Parathyroid adenoma (tissue), 2 donors: ENCODE data around the gene SLC4A9.
A peak's percentile ranks its signal among the peaks of the same experiment; 100 is the strongest.
"Not testable (repeated sequence)": the region's sequence is repeated elsewhere in the genome, so short reads cannot be mapped to it uniquely, and the experiment has no call there.

Experiments used
- H2AFZ ChIP-seq: fragments of 300-600 bp; sonication (generic); one replicate; pipeline ENCODE4 v1.7.0; 2017; ENCODE audit warnings: antibody characterized with exemption, mild to moderate bottlenecking
- H3K27ac ChIP-seq: fragments of 300-600 bp; sonication (generic); one replicate; pipeline ENCODE4 v1.7.0; 2017
- H3K27me3 ChIP-seq: fragments of 300-600 bp; sonication (generic); one replicate; pipeline ENCODE4 v1.7.0; 2017; ENCODE audit warnings: low read length; ENCODE audit not compliant: control insufficient read depth, insufficient read depth
- H3K36me3 ChIP-seq: fragments of 300-600 bp; sonication (generic); one replicate; pipeline ENCODE4 v1.7.0; 2017; ENCODE audit warnings: low read length; ENCODE audit not compliant: control insufficient read depth, insufficient read depth
- H3K4me1 ChIP-seq: fragments of 300-600 bp; sonication (generic); one replicate; pipeline ENCODE4 v1.7.0; 2017; ENCODE audit warnings: control low read depth
- H3K4me2 ChIP-seq: fragments of 300-600 bp; sonication (generic); one replicate; pipeline ENCODE4 v1.7.0; 2017; ENCODE audit warnings: low read length
- H3K4me3 ChIP-seq: fragments of 300-600 bp; sonication (generic); one replicate; pipeline ENCODE4 v1.7.0; 2017; ENCODE audit warnings: low read depth, low read length
- H3K79me2 ChIP-seq: fragments of 300-600 bp; sonication (generic); one replicate; pipeline ENCODE4 v1.7.0; 2017; ENCODE audit warnings: control low read depth
- H3K9ac ChIP-seq: fragments of 300-600 bp; sonication (generic); one replicate; pipeline ENCODE4 v1.7.0; 2017; ENCODE audit warnings: mild to moderate bottlenecking
- H3K9me3 ChIP-seq: fragments of 300-600 bp; sonication (generic); one replicate; pipeline ENCODE4 v1.7.0; 2017; ENCODE audit warnings: low read length; ENCODE audit not compliant: control insufficient read depth
- TF ChIP-seq, protein P1 (sequence below): fragments of 300-600 bp; sonication (generic); IDR thresholded peaks from one replicate; pipeline ENCODE4 v1.7.0; 2017; ENCODE audit warnings: antibody characterized with exemption, mild to moderate bottlenecking
- donor health status: primary hyperparathyroidism.

The SLC4A9 gene

DNA sequence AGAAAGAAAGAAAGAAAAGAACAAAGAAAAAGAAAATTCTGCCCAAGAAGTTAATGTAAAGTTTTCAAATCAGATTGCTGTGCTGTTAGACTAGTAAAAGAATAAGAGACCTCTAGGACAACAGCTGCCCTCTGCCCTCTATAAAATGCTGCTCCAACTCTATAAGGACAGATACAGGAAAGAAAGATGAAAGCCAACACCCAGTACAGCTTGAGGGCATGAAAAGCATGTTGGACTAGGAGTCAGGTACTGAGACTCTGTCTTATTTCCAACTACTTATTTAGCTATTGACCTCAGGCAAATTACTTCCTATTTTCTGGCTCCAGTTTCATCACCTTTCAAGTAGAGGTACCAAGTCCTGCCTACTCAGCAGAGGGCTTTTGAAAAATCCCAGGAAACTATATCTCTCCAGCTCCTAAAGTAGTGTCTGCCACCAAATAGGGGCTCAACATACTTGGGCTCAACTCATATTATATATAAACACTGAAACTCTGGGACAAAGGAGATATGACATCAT, 19.3 kb upstream of the SLC4A9 start:
- no peaks in the 10 kb centered on the region for H3K79me2 ChIP-seq
- H3K4me3 ChIP-seq = no peak overlapping the region
- no peaks in the 10 kb centered on the region for H3K27me3 ChIP-seq
- H2AFZ ChIP-seq = no peak overlapping the region
- H3K4me2 ChIP-seq = no peak overlapping the region
- no peak overlapping the region for H3K27ac ChIP-seq
- TF ChIP-seq, protein P1, sequence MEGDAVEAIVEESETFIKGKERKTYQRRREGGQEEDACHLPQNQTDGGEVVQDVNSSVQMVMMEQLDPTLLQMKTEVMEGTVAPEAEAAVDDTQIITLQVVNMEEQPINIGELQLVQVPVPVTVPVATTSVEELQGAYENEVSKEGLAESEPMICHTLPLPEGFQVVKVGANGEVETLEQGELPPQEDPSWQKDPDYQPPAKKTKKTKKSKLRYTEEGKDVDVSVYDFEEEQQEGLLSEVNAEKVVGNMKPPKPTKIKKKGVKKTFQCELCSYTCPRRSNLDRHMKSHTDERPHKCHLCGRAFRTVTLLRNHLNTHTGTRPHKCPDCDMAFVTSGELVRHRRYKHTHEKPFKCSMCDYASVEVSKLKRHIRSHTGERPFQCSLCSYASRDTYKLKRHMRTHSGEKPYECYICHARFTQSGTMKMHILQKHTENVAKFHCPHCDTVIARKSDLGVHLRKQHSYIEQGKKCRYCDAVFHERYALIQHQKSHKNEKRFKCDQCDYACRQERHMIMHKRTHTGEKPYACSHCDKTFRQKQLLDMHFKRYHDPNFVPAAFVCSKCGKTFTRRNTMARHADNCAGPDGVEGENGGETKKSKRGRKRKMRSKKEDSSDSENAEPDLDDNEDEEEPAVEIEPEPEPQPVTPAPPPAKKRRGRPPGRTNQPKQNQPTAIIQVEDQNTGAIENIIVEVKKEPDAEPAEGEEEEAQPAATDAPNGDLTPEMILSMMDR = no peak
- H3K9ac ChIP-seq = no peak overlapping the region
- H3K36me3 ChIP-seq = no peaks in the 10 kb centered on the region
- no peaks in the 10 kb centered on the region for H3K9me3 ChIP-seq
- H3K4me1 ChIP-seq = no peaks in the 10 kb centered on the region

DNA sequence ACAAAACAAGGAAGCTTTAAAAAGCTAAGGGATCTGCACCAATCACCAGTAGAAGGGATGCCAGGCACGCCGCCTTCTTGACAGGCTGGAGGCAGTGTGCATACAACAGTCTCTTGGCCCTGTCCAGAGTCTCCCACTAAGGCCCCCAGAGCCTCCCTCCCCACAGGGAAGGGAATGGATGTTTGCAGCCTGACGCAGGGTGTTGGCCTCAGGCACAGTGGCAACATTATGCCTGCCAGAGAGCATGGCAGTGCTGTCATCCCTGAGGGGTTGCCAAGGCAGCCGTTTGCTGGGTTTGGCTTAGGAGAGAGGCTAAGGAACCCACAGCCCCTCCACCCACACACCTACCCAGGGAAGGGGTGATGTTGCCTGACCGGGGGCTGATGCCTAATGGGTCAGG, 18.4 kb upstream of the SLC4A9 start:
- Histone ChIP-seq H3K4me1 (no peaks in the 10 kb centered on the region), H3K9me3 (no peaks in the 10 kb centered on the region), H3K4me2 (peak overlapping the region; percentile 25), H3K9ac (no peak overlapping the region), H3K79me2 (no peaks in the 10 kb centered on the region), H2AFZ (no peak overlapping the region), H3K27ac (peak overlapping the region; percentile 46), H3K27me3 (no peaks in the 10 kb centered on the region), H3K4me3 (no peak overlapping the region), H3K36me3 (no peaks in the 10 kb centered on the region)
- TF ChIP-seq, protein P1 = no peak

DNA sequence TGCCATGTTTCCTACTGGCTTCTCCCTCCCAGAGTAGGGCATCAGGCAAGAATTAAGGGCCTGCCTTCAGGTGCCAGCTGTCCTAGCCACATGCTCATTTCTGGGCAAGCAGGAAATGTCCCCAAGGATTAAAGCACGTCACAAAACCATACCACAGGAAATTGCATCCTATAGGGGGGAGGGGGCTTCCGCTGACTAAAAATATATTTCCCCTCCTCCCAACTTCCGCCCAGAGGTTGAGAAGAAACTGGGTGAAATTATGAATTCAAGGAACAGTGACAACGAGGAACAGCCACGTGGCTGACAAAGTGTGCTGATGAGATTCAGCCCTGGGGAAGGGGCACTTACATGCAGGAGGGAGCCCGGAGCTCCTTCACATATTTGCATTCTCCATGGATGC, 17.7 kb upstream of the SLC4A9 start:
- Histone ChIP-seq H3K4me2 (no peak overlapping the region), H3K36me3 (no peaks in the 10 kb centered on the region), H3K9ac (no peak overlapping the region), H3K79me2 (no peaks in the 10 kb centered on the region), H2AFZ (no peak overlapping the region), H3K4me3 (no peak overlapping the region), H3K27ac (peak overlapping the region; percentile 46), H3K27me3 (no peaks in the 10 kb centered on the region), H3K4me1 (peaks cover 5% of the 10 kb centered on the region), H3K9me3 (no peaks in the 10 kb centered on the region)
- TF ChIP-seq, protein P1 = no peak

DNA sequence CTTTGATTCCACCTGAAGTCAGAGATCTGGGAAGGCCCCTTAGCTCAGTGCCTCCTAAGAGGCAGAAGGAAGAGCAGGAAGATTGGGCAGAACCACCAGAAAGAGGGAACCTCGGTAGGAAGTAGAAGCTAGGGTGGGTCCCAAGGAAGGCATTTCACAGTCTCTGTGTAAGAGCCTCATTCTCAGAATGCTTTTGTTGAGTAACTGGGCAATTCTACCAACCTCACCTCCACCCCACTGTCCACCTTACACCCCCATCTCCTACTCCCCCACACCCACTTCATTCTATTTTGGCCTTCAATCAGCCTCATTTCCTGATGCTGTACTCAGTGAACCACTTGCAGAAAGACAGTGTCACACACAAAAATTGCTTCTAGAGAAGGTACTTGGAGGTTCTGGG, 17.1 kb upstream of the SLC4A9 start:
- no peaks in the 10 kb centered on the region for H3K27me3 ChIP-seq
- no peak overlapping the region for H2AFZ ChIP-seq
- H3K27ac ChIP-seq = no peak overlapping the region
- H3K36me3 ChIP-seq = no peaks in the 10 kb centered on the region
- no peak overlapping the region for H3K4me2 ChIP-seq
- no peaks in the 10 kb centered on the region for H3K9me3 ChIP-seq
- TF ChIP-seq, protein P1 = no peak
- peaks cover 11% of the 10 kb centered on the region for H3K4me1 ChIP-seq
- H3K79me2 ChIP-seq = no peaks in the 10 kb centered on the region
- H3K4me3 ChIP-seq = no peak overlapping the region
- no peak overlapping the region for H3K9ac ChIP-seq

DNA sequence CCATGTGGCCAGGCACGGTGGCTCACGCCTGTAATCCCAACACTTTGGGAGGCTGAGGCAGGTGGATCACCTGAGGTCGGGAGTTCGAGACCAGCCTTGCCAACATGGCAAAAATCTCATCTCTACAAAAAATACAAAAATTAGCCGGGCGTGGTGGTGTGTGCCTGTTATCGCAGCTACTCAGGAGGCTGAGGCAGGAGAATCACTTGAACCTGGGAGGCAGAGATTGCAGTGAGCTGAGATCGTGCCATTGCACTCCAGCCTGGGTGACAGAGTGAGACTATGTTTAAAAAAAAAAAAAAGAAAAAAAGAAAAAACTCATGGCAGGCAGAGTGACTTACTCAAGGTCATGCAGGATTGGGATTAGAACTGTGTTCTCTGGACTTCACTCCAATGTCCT, 16.1 kb upstream of the SLC4A9 start:
- peaks cover 17% of the 10 kb centered on the region for H3K4me1 ChIP-seq

More for the DNA sequence above, 16.1 kb upstream of the SLC4A9 start:
- H3K9me3 ChIP-seq, H3K36me3 ChIP-seq, H3K79me2 ChIP-seq, H2AFZ ChIP-seq, H3K27me3 ChIP-seq, H3K9ac ChIP-seq, H3K4me2 ChIP-seq, H3K4me3 ChIP-seq, H3K27ac ChIP-seq: not testable (repeated sequence)
